ENCODE data around the gene GUF1.
A peak's percentile ranks its signal among the peaks of the same experiment; 100 is the strongest.
"Not testable (repeated sequence)": the region's sequence is repeated elsewhere in the genome, so short reads cannot be mapped to it uniquely, and the experiment has no call there.

Gene GUF1

DNA sequence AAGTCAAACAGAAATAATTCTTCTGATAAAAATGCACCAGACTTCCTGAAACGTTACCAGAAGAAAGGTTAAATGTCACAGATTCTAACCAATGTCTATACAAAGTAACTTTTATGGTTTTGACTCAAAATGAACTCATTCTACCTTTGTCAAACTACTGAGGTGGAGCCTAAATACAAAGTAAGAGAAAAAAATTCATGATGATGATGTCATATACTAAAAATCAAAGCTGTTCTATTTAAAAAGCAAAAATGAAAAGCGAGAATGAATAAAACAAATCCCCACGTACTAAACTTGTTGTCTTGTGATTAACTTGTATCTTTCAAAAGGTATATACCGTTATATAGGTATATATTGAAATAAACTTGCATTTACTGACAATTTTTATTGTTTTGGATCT is 26.5 kb downstream of the GUF1 start:
- no peak for DNase-seq

DNA sequence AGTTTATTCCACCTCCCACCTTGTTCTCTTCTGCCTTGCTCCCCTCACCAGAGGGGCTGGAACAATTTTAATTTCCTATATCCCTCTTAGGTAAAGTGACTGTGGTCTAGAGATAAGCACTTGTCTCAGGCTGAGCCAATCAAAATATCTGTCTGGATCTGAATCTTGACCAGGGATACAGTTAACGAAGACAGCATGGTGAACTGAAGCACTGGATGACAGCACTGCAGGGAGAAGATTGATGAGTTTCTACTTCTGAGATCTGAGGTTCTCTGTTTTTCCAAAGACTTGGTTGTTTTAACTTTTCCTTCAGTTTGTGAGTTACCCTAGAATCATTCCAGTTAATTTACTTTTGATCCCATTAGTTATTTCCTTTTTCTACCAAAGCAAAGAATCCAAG is 34.9 kb downstream of the GUF1 start:
- DNase-seq: no peak

DNA sequence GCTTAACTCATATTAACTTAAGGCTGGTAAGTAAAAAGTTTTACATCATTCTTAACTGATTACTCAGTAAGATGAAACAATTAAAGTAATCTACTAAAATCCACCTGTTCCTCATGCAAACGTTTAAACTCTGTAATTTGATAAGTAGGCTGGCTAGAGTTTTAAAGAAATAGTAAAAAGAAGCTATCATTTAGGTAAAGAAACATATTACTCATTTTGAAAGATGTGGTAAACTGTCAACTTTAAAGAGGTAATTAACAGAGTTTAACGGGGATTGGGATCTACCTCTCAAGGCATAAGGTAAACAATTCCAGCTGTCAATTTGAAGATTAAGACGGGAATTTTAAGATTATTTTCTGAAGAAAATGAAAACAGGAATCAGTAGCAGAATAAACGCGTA is 38.4 kb downstream of the GUF1 start:
- DNase-seq: no peak

DNA sequence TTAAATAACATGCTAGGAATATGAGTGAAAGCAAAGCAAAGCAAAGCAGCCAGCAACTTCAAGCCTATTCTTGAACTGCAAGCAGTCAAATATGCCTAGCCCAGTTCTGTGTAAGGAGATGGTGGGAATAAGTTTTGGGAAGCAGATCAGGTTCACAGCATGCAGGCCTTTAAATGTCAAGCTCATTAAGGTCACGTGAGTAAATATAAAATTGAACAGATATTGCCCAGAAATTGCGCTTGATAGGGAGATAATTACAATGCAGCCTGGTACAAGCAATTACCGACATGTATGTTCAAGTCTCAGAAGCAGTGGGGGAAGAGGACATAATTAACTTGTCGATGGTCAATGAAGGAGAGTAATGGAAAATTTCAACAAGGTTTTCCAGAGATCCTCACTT is 42.2 kb downstream of the GUF1 start:
- no peak for DNase-seq

DNA sequence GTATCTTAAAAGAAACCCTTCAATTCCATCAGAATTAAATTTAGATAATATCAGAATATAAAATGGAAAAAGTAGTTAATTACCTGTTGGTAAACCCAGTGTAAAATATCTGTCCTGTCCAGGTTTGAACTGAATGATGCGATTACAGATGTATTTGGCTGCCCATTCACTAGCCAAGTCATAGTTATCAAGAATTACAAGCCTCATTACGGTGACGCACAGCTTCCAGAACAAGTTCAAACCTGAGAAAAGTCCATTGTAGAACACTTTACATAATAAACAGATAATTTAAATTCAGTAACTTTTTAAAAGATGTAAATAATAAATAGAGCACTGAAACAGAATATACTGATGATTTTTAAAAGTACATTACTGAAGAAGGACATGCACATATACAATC is 43.8 kb downstream of the GUF1 start:
- DNase-seq: no peak

DNA sequence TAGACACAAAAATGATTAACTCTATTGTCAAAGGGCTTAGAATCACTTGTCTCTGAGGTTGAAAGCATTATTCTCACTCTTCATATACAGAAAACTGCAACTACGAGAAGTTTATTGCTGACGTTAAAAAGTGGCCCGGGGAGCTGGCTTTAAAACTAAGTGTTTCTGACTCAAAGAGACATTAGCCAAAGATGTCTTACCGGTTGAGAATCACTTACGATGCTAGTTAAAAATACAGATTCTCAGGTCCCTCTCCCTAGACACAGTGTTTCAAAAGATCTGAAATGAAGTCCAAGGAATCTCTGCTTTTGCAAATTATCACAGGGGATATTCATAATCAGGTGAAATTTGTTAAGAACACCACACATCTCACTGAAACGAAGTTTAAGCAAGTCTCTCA is 46.9 kb downstream of the GUF1 start:
- DNase-seq: no peak

DNA sequence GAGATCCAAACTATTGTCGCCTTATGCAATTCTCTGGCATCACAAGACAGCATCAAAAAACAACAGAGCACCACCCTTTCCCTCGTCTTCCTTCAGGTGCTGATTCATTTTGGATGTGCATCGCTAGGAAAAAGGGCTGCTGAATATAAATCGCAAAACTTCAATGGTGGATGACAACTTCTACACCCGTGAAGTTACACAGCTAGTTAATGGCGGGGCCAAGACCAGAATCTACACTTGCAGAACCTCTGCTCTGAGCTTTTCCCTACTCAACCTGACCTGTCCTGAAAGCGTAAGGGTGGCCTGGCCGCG is 47.5 kb downstream of the GUF1 start:
- no peak for DNase-seq

DNA sequence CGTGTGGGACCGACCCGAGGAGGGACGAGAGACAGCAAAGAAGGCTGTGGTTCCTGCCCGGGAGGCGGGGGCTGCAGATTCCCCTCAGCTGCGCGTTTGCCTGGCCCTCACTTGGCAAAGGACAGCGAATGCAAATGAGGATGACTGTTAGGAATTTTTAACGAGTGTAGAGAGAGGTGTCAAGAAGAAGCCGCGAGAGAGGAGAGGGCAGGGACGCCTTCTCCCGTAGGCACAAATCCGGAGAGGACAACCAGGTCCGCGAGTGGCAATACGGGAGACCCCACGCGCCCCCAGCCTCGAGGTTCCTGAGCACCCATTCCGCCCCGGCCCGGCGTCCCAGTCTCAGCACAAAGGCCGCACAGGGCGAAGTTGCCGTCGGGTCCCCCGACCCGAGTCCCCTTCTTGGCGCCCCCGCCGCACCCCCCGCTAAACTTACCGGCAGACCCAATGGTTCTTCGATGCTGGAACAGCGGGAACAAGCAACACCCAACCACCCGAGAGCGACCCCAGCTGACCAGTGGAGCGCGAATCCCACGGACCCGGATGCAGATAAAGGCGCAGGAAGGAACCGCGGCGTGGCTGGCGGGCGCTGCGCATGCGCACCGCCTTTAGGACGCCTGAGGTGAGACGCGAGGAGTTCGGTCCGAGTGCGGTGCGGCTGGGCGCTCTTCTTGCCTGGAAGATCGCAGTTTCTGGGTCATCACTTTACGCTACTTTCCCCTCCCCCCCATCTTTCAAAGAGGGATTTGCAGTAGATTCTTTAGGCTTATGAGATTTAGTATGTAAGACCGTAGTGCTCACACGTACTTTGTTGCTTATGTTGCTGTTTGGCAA is 48.0 kb downstream of the GUF1 start, which contains the start of gene GNPDA2:
Gene GNPDA2 (minus strand): TSS at position 519 of the 834 bp plus-strand sequence. CDS start 4,349 bp downstream, outside the sequence.
- peak; percentile 90 for DNase-seq

DNA sequence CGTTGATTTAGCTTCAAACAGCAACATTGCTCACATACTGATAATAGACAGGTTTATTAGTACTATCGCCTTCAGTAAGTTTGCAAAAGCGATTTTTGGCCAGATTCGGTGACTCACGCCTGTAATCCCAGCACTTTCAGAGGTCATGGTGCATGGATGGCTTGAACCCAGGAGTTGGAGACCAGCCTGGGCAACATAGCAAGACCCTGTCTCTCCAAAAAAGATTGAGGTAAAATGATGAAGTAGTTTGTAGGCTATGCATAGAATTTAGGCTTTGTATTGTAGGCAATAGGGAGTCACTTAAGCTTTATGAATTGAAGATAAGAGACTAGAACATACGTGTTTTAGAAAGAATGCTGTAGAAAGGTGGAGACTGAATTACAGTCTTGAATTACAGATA is 49.3 kb downstream of the GUF1 start:
- no peak for DNase-seq

DNA sequence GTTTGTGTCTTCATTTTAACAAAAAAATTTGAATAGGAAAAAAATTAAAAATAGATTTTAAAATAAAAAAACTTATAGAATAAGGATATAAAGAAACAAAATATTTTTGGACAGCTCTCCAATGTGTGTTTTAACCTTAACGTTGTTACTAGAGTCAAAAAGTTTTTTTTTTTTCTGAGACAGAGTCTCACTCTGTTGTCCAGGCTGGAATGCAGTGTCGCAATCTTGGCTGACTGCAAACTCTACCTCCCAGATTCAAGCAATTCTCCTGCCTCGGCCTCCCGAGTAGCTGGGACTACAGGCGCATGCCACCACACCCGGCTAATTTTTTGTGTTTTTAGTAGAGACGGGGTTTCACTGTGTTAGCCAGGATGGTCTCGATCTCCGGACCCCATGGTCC is 50.5 kb downstream of the GUF1 start:
- not testable (repeated sequence) for DNase-seq

DNA sequence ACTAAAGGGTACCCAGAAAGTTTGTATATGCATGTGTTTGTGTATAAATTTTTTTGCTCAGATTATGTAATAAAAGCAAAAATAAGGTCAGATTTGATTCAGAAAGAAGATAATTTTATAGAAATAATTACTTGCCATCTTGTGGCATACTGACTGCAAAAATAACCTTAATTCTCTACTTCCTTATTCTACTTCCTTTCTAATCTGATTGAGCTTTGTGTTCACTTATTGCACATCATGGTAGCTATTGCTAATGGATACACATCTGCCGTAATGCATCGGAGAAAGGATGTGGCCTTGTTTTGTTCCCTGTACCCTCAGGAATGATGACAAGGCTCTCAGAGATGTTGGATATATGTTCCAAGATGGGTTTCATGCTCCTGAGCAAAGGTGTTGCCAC is 58.7 kb downstream of the GUF1 start:
- no peak for DNase-seq

DNA sequence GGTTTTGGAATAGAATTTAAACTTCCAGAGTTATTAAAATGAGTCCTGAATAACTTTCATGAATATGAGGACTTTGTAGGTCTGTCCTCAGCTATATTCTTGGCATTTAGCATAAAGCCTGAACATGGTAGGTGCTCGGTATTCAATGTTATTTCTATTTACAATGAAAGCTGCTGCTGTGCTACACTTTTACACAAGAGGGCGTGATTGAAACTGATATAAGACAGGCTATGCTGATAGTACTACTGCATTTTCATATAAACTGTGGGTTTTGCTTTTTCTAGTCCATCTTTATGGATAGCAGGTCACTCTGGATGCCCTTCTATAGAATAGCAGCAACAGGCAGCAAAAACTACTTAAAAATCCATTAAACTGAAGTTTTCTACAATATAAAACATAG is 60.4 kb downstream of the GUF1 start:
- no peak for DNase-seq

DNA sequence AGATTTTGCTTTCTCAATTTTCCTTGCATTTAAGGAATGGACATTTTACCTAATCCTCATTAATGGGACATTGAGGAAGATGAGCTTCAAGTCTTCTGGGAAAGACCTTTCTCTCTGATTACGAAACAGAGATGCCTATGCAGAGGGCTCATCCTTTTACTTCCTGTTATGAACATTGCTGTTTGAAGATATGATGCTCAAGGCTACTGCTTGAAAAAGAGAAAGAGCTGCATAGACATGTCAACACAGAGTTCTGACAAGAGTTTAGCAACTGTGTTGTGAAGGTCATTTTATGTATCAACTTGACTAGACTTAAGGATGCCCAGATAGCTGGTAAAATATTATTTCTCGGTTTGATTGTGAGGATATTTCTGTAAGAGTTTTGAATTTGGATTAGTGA is 62.0 kb downstream of the GUF1 start:
- no peak for DNase-seq
